ENCODE results near the gene C19orf85.

C19orf85 gene

GRCh38 chr19:55461974-55462626 is 2.5 kb downstream of the C19orf85 start:
- Histone ChIP-seq H3K4me1 (ENCODE audit: insufficient read depth, low read length) (peaks cover 16% of the 10 kb centered on the region), H3K4me3 (ENCODE audit: low read length) (peak overlapping the region; percentile 47)

GRCh38 chr19:55461259-55461973 is 3.1 kb downstream of the C19orf85 start, which contains the start of gene ISOC2:
Gene ISOC2, minus strand, starts transcription at chr19:55461642. Its CDS starts 5,156 bp downstream, at chr19:55456486.
- H3K9me3 ChIP-seq (ENCODE audit: insufficient read depth, low read depth, low read length) = no peaks in the 10 kb centered on the region
- H3K27me3 ChIP-seq (ENCODE audit: insufficient read depth, low read length) = peaks cover 18% of the 10 kb centered on the region
- H3K9ac ChIP-seq (ENCODE audit: low read depth, low read length) = peak within 1 kb of the TSS; percentile 82
- H3K36me3 ChIP-seq (ENCODE audit: insufficient read depth, low read length) = no peaks in the 10 kb centered on the region
- H3K4me1 ChIP-seq (ENCODE audit: insufficient read depth, low read length) = peaks cover 16% of the 10 kb centered on the region
- H3K27ac ChIP-seq (ENCODE audit: low read depth, low read length) = peak within 1 kb of the TSS; percentile 96
- WGBS = under 1% methylated on average over 54 of the region's 54 CpGs
- H3K4me3 ChIP-seq (ENCODE audit: low read length) = peak within 1 kb of the TSS; percentile 76

More at GRCh38 chr19:55461974-55462626, 2.5 kb downstream of the C19orf85 start:
- peaks cover 19% of the 10 kb centered on the region for H3K27me3 ChIP-seq (ENCODE audit: insufficient read depth, low read length)
- H3K9me3 ChIP-seq (ENCODE audit: insufficient read depth, low read depth, low read length) = no peaks in the 10 kb centered on the region
- H3K27ac ChIP-seq (ENCODE audit: low read depth, low read length) = no peak overlapping the region
- 0 out of 2 replicates have a peak overlapping the region, but pooled peaks have one; percentile 22 for H3K9ac ChIP-seq (ENCODE audit: low read depth, low read length)
- no peaks in the 10 kb centered on the region for H3K36me3 ChIP-seq (ENCODE audit: insufficient read depth, low read length)
- WGBS = 32% methylated on average over 26 of the region's 27 CpGs

GRCh38 chr19:55460670-55461258 is 3.8 kb downstream of the C19orf85 start:
- peak overlapping the region; percentile 82 for H3K9ac ChIP-seq (ENCODE audit: low read depth, low read length)
- no peaks in the 10 kb centered on the region for H3K36me3 ChIP-seq (ENCODE audit: insufficient read depth, low read length)
- peak overlapping the region; percentile 96 for H3K27ac ChIP-seq (ENCODE audit: low read depth, low read length)
- H3K4me1 ChIP-seq (ENCODE audit: insufficient read depth, low read length) = peaks cover 16% of the 10 kb centered on the region
- peaks cover 12% of the 10 kb centered on the region for H3K27me3 ChIP-seq (ENCODE audit: insufficient read depth, low read length)
- no peaks in the 10 kb centered on the region for H3K9me3 ChIP-seq (ENCODE audit: insufficient read depth, low read depth, low read length)
- 10% methylated on average over 24 of the region's 24 CpGs for WGBS
- H3K4me3 ChIP-seq (ENCODE audit: low read length) = peak overlapping the region; percentile 76

GRCh38 chr19:55459950-55460657 is 4.4 kb downstream of the C19orf85 start:
- Histone ChIP-seq H3K27ac (ENCODE audit: low read depth, low read length) (no peak overlapping the region), H3K27me3 (ENCODE audit: insufficient read depth, low read length) (peaks cover 8% of the 10 kb centered on the region; the same call in 1 of the 2 replicates), H3K4me3 (ENCODE audit: low read length) (peak overlapping the region; percentile 76), H3K9me3 (ENCODE audit: insufficient read depth, low read depth, low read length) (no peaks in the 10 kb centered on the region), H3K9ac (ENCODE audit: low read depth, low read length) (no peak overlapping the region), H3K36me3 (ENCODE audit: insufficient read depth, low read length) (no peaks in the 10 kb centered on the region), H3K4me1 (ENCODE audit: insufficient read depth, low read length) (peaks cover 16% of the 10 kb centered on the region)
- 83% methylated on average over 16 of the region's 16 CpGs for WGBS

- Histone ChIP-seq H3K4me1 (ENCODE audit: insufficient read depth, low read length) (peaks cover 16% of the 10 kb centered on the region), H3K9me3 (ENCODE audit: insufficient read depth, low read depth, low read length) (no peaks in the 10 kb centered on the region), H3K36me3 (ENCODE audit: insufficient read depth, low read length) (no peaks in the 10 kb centered on the region), H3K27ac (ENCODE audit: low read depth, low read length) (no peak overlapping the region), H3K9ac (ENCODE audit: low read depth, low read length) (no peak overlapping the region), H3K4me3 (ENCODE audit: low read length) (no peak overlapping the region), H3K27me3 (ENCODE audit: insufficient read depth, low read length) (peaks cover 8% of the 10 kb centered on the region; the same call in 1 of the 2 replicates)
- WGBS = 83% methylated on average over 8 of the region's 8 CpGs
Observed at GRCh38 chr19:55459551-55459949, 5.0 kb downstream of the C19orf85 start.

- H3K36me3 ChIP-seq (ENCODE audit: insufficient read depth, low read length) = no peaks in the 10 kb centered on the region
- no peak overlapping the region for H3K9ac ChIP-seq (ENCODE audit: low read depth, low read length)
- H3K27me3 ChIP-seq (ENCODE audit: insufficient read depth, low read length) = no peaks in the 10 kb centered on the region
- H3K4me1 ChIP-seq (ENCODE audit: insufficient read depth, low read length) = peaks cover 11% of the 10 kb centered on the region
- H3K9me3 ChIP-seq (ENCODE audit: insufficient read depth, low read depth, low read length) = no peaks in the 10 kb centered on the region
- H3K4me3 ChIP-seq (ENCODE audit: low read length) = no peak overlapping the region
- 81% methylated on average over 15 of the region's 16 CpGs for WGBS
- no peak overlapping the region for H3K27ac ChIP-seq (ENCODE audit: low read depth, low read length)
Observed at GRCh38 chr19:55457683-55458457, 6.7 kb downstream of the C19orf85 start.

- no peaks in the 10 kb centered on the region for H3K36me3 ChIP-seq (ENCODE audit: insufficient read depth, low read length)
- H3K9ac ChIP-seq (ENCODE audit: low read depth, low read length) = no peak overlapping the region
- H3K27me3 ChIP-seq (ENCODE audit: insufficient read depth, low read length) = peaks cover 12% of the 10 kb centered on the region
- H3K4me1 ChIP-seq (ENCODE audit: insufficient read depth, low read length) = peaks cover 11% of the 10 kb centered on the region
- H3K4me3 ChIP-seq (ENCODE audit: low read length) = no peak overlapping the region
- no peaks in the 10 kb centered on the region for H3K9me3 ChIP-seq (ENCODE audit: insufficient read depth, low read depth, low read length)
- 93% methylated on average over 14 of the region's 14 CpGs for WGBS
- no peak overlapping the region for H3K27ac ChIP-seq (ENCODE audit: low read depth, low read length)
Observed at GRCh38 chr19:55456347-55456746, 8.2 kb downstream of the C19orf85 start.

- Histone ChIP-seq H3K36me3 (ENCODE audit: insufficient read depth, low read length) (no peaks in the 10 kb centered on the region), H3K4me3 (ENCODE audit: low read length) (no peak overlapping the region), H3K9me3 (ENCODE audit: insufficient read depth, low read depth, low read length) (no peaks in the 10 kb centered on the region), H3K27ac (ENCODE audit: low read depth, low read length) (no peak overlapping the region), H3K27me3 (ENCODE audit: insufficient read depth, low read length) (peaks cover 19% of the 10 kb centered on the region), H3K4me1 (ENCODE audit: insufficient read depth, low read length) (peaks cover 11% of the 10 kb centered on the region), H3K9ac (ENCODE audit: low read depth, low read length) (no peak overlapping the region)
- WGBS = 91% methylated on average over 11 of the region's 11 CpGs
Observed at GRCh38 chr19:55455576-55456235, 8.8 kb downstream of the C19orf85 start.

- no peaks in the 10 kb centered on the region for H3K36me3 ChIP-seq (ENCODE audit: insufficient read depth, low read length)
- H3K27ac ChIP-seq (ENCODE audit: low read depth, low read length) = no peak overlapping the region
- H3K9ac ChIP-seq (ENCODE audit: low read depth, low read length) = no peak overlapping the region
- H3K4me3 ChIP-seq (ENCODE audit: low read length) = no peak overlapping the region
- H3K4me1 ChIP-seq (ENCODE audit: insufficient read depth, low read length) = peaks cover 3% of the 10 kb centered on the region; the same call in 1 of the 2 replicates
- H3K9me3 ChIP-seq (ENCODE audit: insufficient read depth, low read depth, low read length) = no peaks in the 10 kb centered on the region
- WGBS = 71% methylated on average over 14 of the region's 14 CpGs
- H3K27me3 ChIP-seq (ENCODE audit: insufficient read depth, low read length) = peaks cover 26% of the 10 kb centered on the region
Observed at GRCh38 chr19:55454787-55455243, 9.7 kb downstream of the C19orf85 start.

Measured in HUES64 (cell line).